A673 (cell line): ENCODE data around the gene LPCAT2. TPM values are rescaled to one million over a fixed set of nuclear protein-coding genes. Genes with fewer than 3 reads are reported as not detected.

Experiments
- Bru-seq: library from RNA; stranded (reverse); fragments of 400-500 nt; gene quantifications from one replicate; lab custom pipeline; 2021; lab: Mats Ljungman, UMichigan
- BruChase-seq, 2 experiments: library from RNA; stranded (reverse); fragments of 400-500 nt; gene quantifications; one replicate each; lab custom pipeline; 2021; lab: Mats Ljungman, UMichigan
- BruUV-seq: library from RNA; stranded (reverse); fragments of 400-500 nt; replicated peaks from 2 replicates; lab custom pipeline; 2021; lab: Mats Ljungman, UMichigan
- CTCF ChIA-PET: fragments of 300-600 bp; sonication (Branson Sonifier 250); formaldehyde crosslinking; loops from one replicate; lab custom pipeline; 2022; ENCODE audit warnings: antibody characterized with exemption; lab: Charles Lee
- POLR2A ChIA-PET: fragments of 300-600 bp; sonication (Branson Sonifier 250); formaldehyde crosslinking; loops from one replicate; lab custom pipeline; 2022; ENCODE audit warnings: antibody characterized with exemption; ENCODE audit not compliant: low non-redundant PET; lab: Charles Lee
- DNase-seq: peaks from one replicate; pipeline ENCODE4 v3.0.0-alpha.2; 2015; ENCODE audit warnings: low spot score
- H3K27ac ChIP-seq: fragments of 200-600 bp; sonication (generic); 2 replicates; pipeline ENCODE4 v1.5.1; 2016; ENCODE audit warnings: mixed run types, low read depth, mild to moderate bottlenecking, mixed read lengths, antibody characterized with exemption, low read length; ENCODE audit not compliant: poor library complexity, severe bottlenecking
- H3K27me3 ChIP-seq: fragments of 200-600 bp; sonication (generic); replicated peaks from 2 replicates; pipeline ENCODE4 v1.6.1; 2017; ENCODE audit warnings: mixed run types, low read depth, mild to moderate bottlenecking, mixed read lengths, antibody characterized with exemption, low read length; ENCODE audit not compliant: insufficient read depth, poor library complexity
- H3K36me3 ChIP-seq: fragments of 200-600 bp; sonication (generic); 2 replicates; pipeline ENCODE4 v1.6.1; 2016; ENCODE audit warnings: mixed run types, mild to moderate bottlenecking, mixed read lengths, antibody characterized with exemption, low read length; ENCODE audit not compliant: insufficient read depth, poor library complexity, severe bottlenecking
- H3K4me1 ChIP-seq: fragments of 200-600 bp; sonication (generic); 2 replicates; pipeline ENCODE4 v1.6.1; 2017; ENCODE audit warnings: mixed run types, mild to moderate bottlenecking, mixed read lengths, antibody characterized with exemption, low read length; ENCODE audit not compliant: insufficient read depth, poor library complexity, severe bottlenecking
- H3K4me3 ChIP-seq: fragments of 200-600 bp; sonication (generic); 2 replicates; pipeline ENCODE4 v1.5.1; 2016; ENCODE audit warnings: low read depth, mixed run types, mild to moderate bottlenecking, mixed read lengths, low read length; ENCODE audit not compliant: poor library complexity, severe bottlenecking
- H3K9me3 ChIP-seq: fragments of 200-600 bp; sonication (generic); 2 replicates; pipeline ENCODE4 v1.6.1; 2016; ENCODE audit warnings: mixed run types, low read depth, mild to moderate bottlenecking, mixed read lengths, antibody characterized with exemption, low read length; ENCODE audit not compliant: poor library complexity, severe bottlenecking
- EZH2 ChIP-seq: fragments of 200-600 bp; sonication (generic); IDR thresholded peaks from 2 replicates; pipeline ENCODE4 v1.6.1; 2017; ENCODE audit warnings: borderline replicate concordance, low read depth, mild to moderate bottlenecking, mixed read lengths, antibody characterized with exemption, low read length; ENCODE audit not compliant: poor library complexity, severe bottlenecking
- intact Hi-C: fragments of 100-400 bp; cut with micrococcal nuclease; formaldehyde crosslinking; loops from one replicate; pipeline ENCODE4 v1.10.0; 2022; ENCODE audit not compliant: unreplicated experiment
- long read RNA-seq: library from polyadenylated mRNA; stranded (forward); transcript quantifications from one replicate; pipeline ENCODE4 v2.0.0, GENCODE V29; 2022
- total RNA-seq: library from RNA; stranded (reverse); gene quantifications from 2 replicates; pipeline ENCODE4 v1.2.3, GENCODE V29; 2021
- TF ChIP-seq, protein P1 (sequence below): fragments of 300-800, 200-600 bp; sonication (generic); conservative IDR thresholded peaks from 2 replicates; pipeline ENCODE4 v1.5.1; 2017; ENCODE audit warnings: low read depth, mild to moderate bottlenecking, antibody characterized with exemption, low read length, moderate library complexity, mixed read lengths

LPCAT2 gene, protein sequence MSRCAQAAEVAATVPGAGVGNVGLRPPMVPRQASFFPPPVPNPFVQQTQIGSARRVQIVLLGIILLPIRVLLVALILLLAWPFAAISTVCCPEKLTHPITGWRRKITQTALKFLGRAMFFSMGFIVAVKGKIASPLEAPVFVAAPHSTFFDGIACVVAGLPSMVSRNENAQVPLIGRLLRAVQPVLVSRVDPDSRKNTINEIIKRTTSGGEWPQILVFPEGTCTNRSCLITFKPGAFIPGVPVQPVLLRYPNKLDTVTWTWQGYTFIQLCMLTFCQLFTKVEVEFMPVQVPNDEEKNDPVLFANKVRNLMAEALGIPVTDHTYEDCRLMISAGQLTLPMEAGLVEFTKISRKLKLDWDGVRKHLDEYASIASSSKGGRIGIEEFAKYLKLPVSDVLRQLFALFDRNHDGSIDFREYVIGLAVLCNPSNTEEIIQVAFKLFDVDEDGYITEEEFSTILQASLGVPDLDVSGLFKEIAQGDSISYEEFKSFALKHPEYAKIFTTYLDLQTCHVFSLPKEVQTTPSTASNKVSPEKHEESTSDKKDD
- total RNA-seq: 8.2 and 11.6 TPM in 2 replicates
- Bru-seq, nascent RNA: percentile 55 among the genes with signal in this experiment
- percentile 50 among the genes with signal in this experiment for BruChase-seq, experiment 1, labeled RNA remaining after a 2-hour chase
- percentile 53 among the genes with signal in this experiment for BruChase-seq, experiment 2, labeled RNA remaining after a 6-hour chase
- long read RNA-seq, full-length matches to known transcripts: 12 of 12 reads
- long read RNA-seq, partial matches to known transcripts: 0 of 12 reads
- long read RNA-seq, other reads (novel, unspliced or antisense): 0 of 12 reads

DNA sequence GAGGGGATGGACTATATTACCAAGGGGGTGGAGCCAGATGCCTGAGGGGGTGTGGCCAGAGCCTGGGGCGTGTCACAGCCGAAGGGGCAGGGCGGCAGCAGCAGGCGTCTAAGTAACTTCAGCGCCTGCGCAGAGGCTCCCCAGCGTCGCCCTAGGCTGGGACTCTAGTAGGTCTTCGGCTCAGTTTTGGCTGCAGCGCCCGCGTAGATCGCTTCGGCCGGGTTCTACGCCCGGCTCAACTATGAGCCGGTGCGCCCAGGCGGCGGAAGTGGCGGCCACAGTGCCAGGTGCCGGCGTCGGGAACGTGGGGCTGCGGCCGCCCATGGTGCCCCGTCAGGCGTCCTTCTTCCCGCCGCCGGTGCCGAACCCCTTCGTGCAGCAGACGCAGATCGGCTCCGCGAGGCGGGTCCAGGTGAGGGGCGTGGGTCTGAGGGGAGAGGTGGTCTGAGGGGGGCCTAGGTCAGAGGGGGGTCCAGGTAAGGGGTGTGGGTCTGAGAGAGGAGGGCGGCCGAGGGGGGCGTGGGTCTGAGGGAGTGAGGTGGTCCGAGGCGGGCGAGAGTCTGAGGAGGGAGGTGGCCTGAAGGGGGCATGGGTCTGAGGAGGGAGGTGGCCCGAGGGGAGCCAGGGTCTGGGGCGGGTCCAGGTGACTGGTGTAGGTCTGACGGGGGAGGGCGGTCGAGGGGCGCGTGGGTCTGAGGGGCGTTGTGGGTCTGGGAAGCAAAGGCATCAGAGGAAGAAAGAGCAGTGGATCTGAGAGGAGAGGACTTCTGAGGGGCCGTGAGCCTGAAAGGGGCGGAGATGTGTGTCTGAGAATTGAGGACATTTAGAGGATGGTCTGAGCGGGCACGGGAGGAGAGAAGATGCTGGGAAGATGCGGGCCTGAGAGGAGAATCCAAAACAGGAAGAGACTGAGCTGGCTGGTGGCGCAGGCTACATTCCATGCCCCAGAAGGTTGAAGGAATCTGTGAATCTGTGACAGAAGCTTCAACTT is at the start of gene LPCAT2:
Gene LPCAT2 (plus strand): TSS at position 132 of the 991 bp plus-strand sequence. CDS start 110 bp downstream, at position 242.
- BruUV-seq: no TSS peak
- no peaks in the 10 kb centered on the region for H3K27me3 ChIP-seq
- no peaks in the 10 kb centered on the region for H3K4me1 ChIP-seq
- H3K4me3 ChIP-seq: peak within 1 kb of the TSS; percentile 79
- TF ChIP-seq EZH2: no peak
- TF ChIP-seq, protein P1, sequence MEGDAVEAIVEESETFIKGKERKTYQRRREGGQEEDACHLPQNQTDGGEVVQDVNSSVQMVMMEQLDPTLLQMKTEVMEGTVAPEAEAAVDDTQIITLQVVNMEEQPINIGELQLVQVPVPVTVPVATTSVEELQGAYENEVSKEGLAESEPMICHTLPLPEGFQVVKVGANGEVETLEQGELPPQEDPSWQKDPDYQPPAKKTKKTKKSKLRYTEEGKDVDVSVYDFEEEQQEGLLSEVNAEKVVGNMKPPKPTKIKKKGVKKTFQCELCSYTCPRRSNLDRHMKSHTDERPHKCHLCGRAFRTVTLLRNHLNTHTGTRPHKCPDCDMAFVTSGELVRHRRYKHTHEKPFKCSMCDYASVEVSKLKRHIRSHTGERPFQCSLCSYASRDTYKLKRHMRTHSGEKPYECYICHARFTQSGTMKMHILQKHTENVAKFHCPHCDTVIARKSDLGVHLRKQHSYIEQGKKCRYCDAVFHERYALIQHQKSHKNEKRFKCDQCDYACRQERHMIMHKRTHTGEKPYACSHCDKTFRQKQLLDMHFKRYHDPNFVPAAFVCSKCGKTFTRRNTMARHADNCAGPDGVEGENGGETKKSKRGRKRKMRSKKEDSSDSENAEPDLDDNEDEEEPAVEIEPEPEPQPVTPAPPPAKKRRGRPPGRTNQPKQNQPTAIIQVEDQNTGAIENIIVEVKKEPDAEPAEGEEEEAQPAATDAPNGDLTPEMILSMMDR: 0 out of 2 replicates have a peak, but pooled peaks have one; percentile 16
- peaks cover 12% of the 10 kb centered on the region for H3K9me3 ChIP-seq
- H3K27ac ChIP-seq: peak within 1 kb of the TSS; percentile 43
- POLR2A ChIA-PET: interaction anchor here (0.6 kb wide), 1 partner anchor 773 kb away, joined by 5 read pairs; no protein-coding TSS in a partner anchor
- DNase-seq: peak; percentile 92
- no peaks in the 10 kb centered on the region for H3K36me3 ChIP-seq
- CTCF ChIA-PET: interaction anchor here (0.6 kb wide), 1 partner anchor 1766 kb away, joined by 3 read pairs; no protein-coding TSS in a partner anchor
- intact Hi-C loops: no loop called here

DNA sequence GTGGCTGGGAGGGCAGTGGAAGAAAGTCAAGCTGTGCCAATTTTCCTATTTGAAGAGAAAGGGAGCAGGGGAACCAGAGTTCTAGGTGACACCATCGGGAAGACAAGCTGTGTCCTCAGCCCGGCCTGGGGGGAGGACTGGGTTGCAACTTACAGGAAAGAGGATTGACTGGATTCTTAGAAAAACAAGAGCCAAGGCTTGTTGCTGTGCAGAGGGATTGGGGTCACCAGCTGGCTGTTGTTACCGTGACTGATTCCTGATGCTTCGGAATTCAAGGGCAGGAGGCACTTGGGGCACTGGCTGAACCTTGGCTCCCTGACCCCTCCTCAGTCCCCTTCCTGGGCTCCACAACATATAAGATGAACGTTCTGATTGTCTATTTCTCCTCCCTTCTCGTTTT is 46.6 kb upstream of the LPCAT2 start:
- H3K36me3 ChIP-seq: no peaks in the 10 kb centered on the region
- H3K9me3 ChIP-seq: no peaks in the 10 kb centered on the region
- H3K4me1 ChIP-seq: no peaks in the 10 kb centered on the region
- intact Hi-C loops: loop anchor here (5.0 kb wide), 1 partner anchor 1915 kb away; no protein-coding TSS in a partner anchor
- ChIA-PET POLR2A (no interaction called here), CTCF (no interaction called here)
- no peak overlapping the region for H3K27ac ChIP-seq
- H3K4me3 ChIP-seq: no peak overlapping the region
- no TSS peak for BruUV-seq
- no peak for DNase-seq
- no peaks in the 10 kb centered on the region for H3K27me3 ChIP-seq
- TF ChIP-seq EZH2: no peak
- TF ChIP-seq, protein P1: no peak
